PC-3 (cell line): ENCODE measurements around the gene DSN1. TPM values are rescaled to one million over a fixed set of nuclear protein-coding genes. Genes with fewer than 3 reads are reported as not detected.

Source experiments
- ATAC-seq: fragments of 200-7000 bp; cut with Tn5 transposase; 2 replicates; pipeline ENCODE4 v1.9.1; 2020; ENCODE audit warnings: mild to moderate bottlenecking, moderate library complexity
- BruUV-seq: library from RNA; stranded (reverse); fragments of 400-500 nt; replicated peaks from 2 replicates; lab custom pipeline; 2021; lab: Mats Ljungman, UMichigan
- CTCF ChIA-PET: fragments of 300-600 bp; sonication (Branson Sonifier 250); formaldehyde crosslinking; loops from one replicate; lab custom pipeline; 2022; ENCODE audit warnings: antibody characterized with exemption; lab: Charles Lee
- POLR2A ChIA-PET: fragments of 300-600 bp; sonication (Branson Sonifier 250); formaldehyde crosslinking; loops from one replicate; lab custom pipeline; 2022; ENCODE audit warnings: antibody characterized with exemption; ENCODE audit not compliant: unreplicated experiment; lab: Charles Lee
- DNase-seq: peaks from one replicate; pipeline ENCODE4 v3.0.0-alpha.2; 2015
- H2AFZ ChIP-seq: fragments of 300-600 bp; sonication (generic); 2 replicates; pipeline ENCODE4 v1.6.0; 2016; ENCODE audit warnings: antibody characterized with exemption, low read length
- H3F3A ChIP-seq: fragments of 300-600 bp; sonication (generic); one replicate; pipeline ENCODE4 v1.6.0; 2017; ENCODE audit warnings: antibody characterized with exemption, low read length, control low read depth, mild to moderate bottlenecking; ENCODE audit not compliant: unreplicated experiment
- H3K27ac ChIP-seq: fragments of 300-600 bp; sonication (generic); 2 replicates; pipeline ENCODE4 v1.5.1; 2016; ENCODE audit warnings: mild to moderate bottlenecking, low read length
- H3K27me3 ChIP-seq: fragments of 300-600 bp; sonication (generic); 2 replicates; pipeline ENCODE4 v1.6.1; 2016; ENCODE audit warnings: low read length, mixed read lengths
- H3K36me3 ChIP-seq: fragments of 300-600 bp; sonication (generic); 2 replicates; pipeline ENCODE4 v1.6.1; 2016; ENCODE audit warnings: low read depth, mixed run types, low read length, mixed read lengths
- H3K4me1 ChIP-seq: fragments of 300-600 bp; sonication (generic); 2 replicates; pipeline ENCODE4 v1.5.1; 2016; ENCODE audit warnings: low read length; ENCODE audit not compliant: insufficient read depth
- H3K4me2 ChIP-seq: fragments of 300-600 bp; sonication (generic); 2 replicates; pipeline ENCODE4 v1.6.0; 2016; ENCODE audit warnings: low read length
- H3K4me3 ChIP-seq: fragments of 300-600 bp; sonication (generic); 2 replicates; pipeline ENCODE4 v1.5.1; 2016; ENCODE audit warnings: mild to moderate bottlenecking, low read length, mixed read lengths
- H3K79me2 ChIP-seq: fragments of 300-600 bp; sonication (generic); 2 replicates; pipeline ENCODE4 v1.6.1; 2017; ENCODE audit warnings: low read length, mixed read lengths
- H3K9ac ChIP-seq: fragments of 300-600 bp; sonication (generic); 2 replicates; pipeline ENCODE4 v1.6.0; 2016; ENCODE audit warnings: mild to moderate bottlenecking, low read length
- H3K9me2 ChIP-seq: fragments of 300-600 bp; sonication (generic); replicated peaks from 2 replicates; pipeline ENCODE4 v1.6.1; 2016; ENCODE audit warnings: mixed run types, low read length, mixed read lengths
- H3K9me3 ChIP-seq: fragments of 300-600 bp; sonication (generic); 2 replicates; pipeline ENCODE4 v1.6.1; 2016; ENCODE audit warnings: low read length, mixed read lengths
- H4K20me1 ChIP-seq: fragments of 300-600 bp; sonication (generic); 2 replicates; pipeline ENCODE4 v1.6.1; 2016; ENCODE audit warnings: low read length, mixed read lengths
- CTCF ChIP-seq: fragments of 300-600 bp; sonication (generic); conservative IDR thresholded peaks from 2 replicates; pipeline ENCODE4 v1.5.1; 2017; ENCODE audit warnings: antibody characterized with exemption, low read depth, mild to moderate bottlenecking, low read length
- EZH2 ChIP-seq: fragments of 300-600 bp; sonication (generic); IDR thresholded peaks from one replicate; pipeline ENCODE4 v1.6.1; 2017; ENCODE audit warnings: antibody characterized with exemption, mild to moderate bottlenecking, low read length; ENCODE audit not compliant: unreplicated experiment
- EZH2phosphoT487 ChIP-seq: fragments of 300-600 bp; sonication (generic); IDR thresholded peaks from 2 replicates; pipeline ENCODE4 v1.6.1; 2018; ENCODE audit warnings: mild to moderate bottlenecking, antibody characterized with exemption, low read length, borderline replicate concordance
- intact Hi-C: fragments of 100-400 bp; cut with micrococcal nuclease; formaldehyde crosslinking; loops from 2 replicates; pipeline ENCODE4 v1.9.0; 2023
- total RNA-seq: library from RNA; depleted of rRNA; stranded (reverse); fragments of >200 nt; gene quantifications from 2 replicates; pipeline ENCODE4 v1.2.3, GENCODE V29; 2014

DSN1 gene
- total RNA-seq, 1 experiment from 2014 or later: 39.8 TPM

GRCh38 chr20:36744764-36745191 is 28.8 kb downstream of the DSN1 start:
- H3K9ac ChIP-seq: peak overlapping the region; percentile 61; the same call in 1 of the 2 replicates
- H2AFZ ChIP-seq: peak overlapping the region; percentile 94
- intact Hi-C loops: loop anchor here (1.0 kb wide), 1 partner anchor 11 kb away; no protein-coding TSS in a partner anchor

DNA sequence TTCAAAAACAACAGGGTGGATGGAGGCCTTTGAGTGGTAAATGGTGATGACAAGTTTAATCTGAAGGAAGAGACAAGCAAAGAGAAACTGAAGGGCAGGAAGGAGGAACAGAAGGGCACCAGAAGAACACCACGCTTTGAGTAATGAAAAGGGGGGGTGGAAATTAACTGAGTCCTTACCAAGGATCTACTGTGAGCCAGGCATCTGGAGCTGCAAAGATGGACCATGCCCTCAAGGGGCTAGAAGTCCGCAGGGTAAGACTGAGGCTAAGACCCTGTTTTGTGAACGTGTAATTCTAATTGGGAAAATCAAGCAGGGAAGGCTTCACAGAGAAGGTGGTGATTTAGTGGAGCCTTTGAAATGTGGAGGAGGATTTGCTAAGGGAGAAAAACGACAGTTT is 29.3 kb downstream of the DSN1 start:
- POLR2A ChIA-PET: interaction anchor here (0.6 kb wide), 1 partner anchor 30 kb away, joined by 3 read pairs; no protein-coding TSS in a partner anchor
- Histone ChIP-seq H3F3A (no peaks in the 10 kb centered on the region), H2AFZ (peak overlapping the region; percentile 94), H3K4me3 (peak overlapping the region; percentile 86), H3K4me1 (peaks cover 7% of the 10 kb centered on the region; the same call in 1 of the 2 replicates), H3K9ac (peak overlapping the region; percentile 61; the same call in 1 of the 2 replicates), H3K9me2 (no peaks in the 10 kb centered on the region), H3K79me2 (peaks cover 52% of the 10 kb centered on the region), H4K20me1 (no peaks in the 10 kb centered on the region), H3K9me3 (no peaks in the 10 kb centered on the region), H3K4me2 (peak overlapping the region; percentile 99), H3K27ac (peak overlapping the region; percentile 34), H3K27me3 (no peaks in the 10 kb centered on the region), H3K36me3 (no peaks in the 10 kb centered on the region)
- no peak for DNase-seq
- ATAC-seq: no peak
- TSS peak; percentile 46 for BruUV-seq
- intact Hi-C loops: no loop called here
- CTCF ChIA-PET: interaction anchor here (0.9 to 1.0 kb wide), 2 partner anchors 11 to 15 kb away, joined by 3 to 8 read pairs; no protein-coding TSS in a partner anchor
- TF ChIP-seq EZH2phosphoT487 (no peak), CTCF (no peak), EZH2 (no peak)

More at GRCh38 chr20:36744764-36745191, 28.8 kb downstream of the DSN1 start:
- no TSS peak for BruUV-seq
- ChIA-PET POLR2A (interaction anchor here (0.6 kb wide), 1 partner anchor 30 kb away, joined by 3 read pairs; no protein-coding TSS in a partner anchor), CTCF (interaction anchor here (0.6 to 1.0 kb wide), 3 partner anchors 10 to 114 kb away, joined by 3 to 8 read pairs (median 5); no protein-coding TSS in a partner anchor)
- peaks cover 51% of the 10 kb centered on the region for H3K79me2 ChIP-seq
- no peaks in the 10 kb centered on the region for H4K20me1 ChIP-seq
- no peaks in the 10 kb centered on the region for H3K9me3 ChIP-seq
- ATAC-seq: peak; percentile 54
- no peaks in the 10 kb centered on the region for H3F3A ChIP-seq
- H3K27ac ChIP-seq: peak overlapping the region; percentile 34
- no peaks in the 10 kb centered on the region for H3K9me2 ChIP-seq
- H3K4me2 ChIP-seq: peak overlapping the region; percentile 99
- peak overlapping the region; percentile 86 for H3K4me3 ChIP-seq
- no peaks in the 10 kb centered on the region for H3K36me3 ChIP-seq
- peaks cover 7% of the 10 kb centered on the region; the same call in 1 of the 2 replicates for H3K4me1 ChIP-seq
- H3K27me3 ChIP-seq: no peaks in the 10 kb centered on the region
- TF ChIP-seq EZH2phosphoT487 (no peak), EZH2 (no peak), CTCF (no peak)
- DNase-seq: peak; percentile 68

DNA sequence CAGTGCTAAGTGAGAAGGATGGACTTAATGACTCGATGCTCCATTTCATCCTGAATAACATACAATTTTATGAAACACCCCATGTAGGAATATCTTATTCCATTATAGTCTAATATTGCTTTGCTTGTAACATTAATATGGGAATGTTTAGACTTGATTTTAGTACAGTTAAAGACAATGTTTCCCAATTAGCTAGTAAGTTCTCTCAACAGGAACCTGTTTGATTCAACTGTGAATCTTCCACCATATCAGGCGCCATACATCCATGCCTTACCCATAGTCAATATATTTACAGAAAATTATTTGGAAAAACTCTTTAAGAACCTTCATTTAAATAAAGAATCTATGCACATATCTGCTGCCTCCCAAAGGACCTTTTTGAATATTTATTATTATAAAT is 31.0 kb downstream of the DSN1 start:
- CTCF ChIA-PET: no interaction called here
- peaks cover 57% of the 10 kb centered on the region for H3K79me2 ChIP-seq
- H2AFZ ChIP-seq: no peak overlapping the region

More for the DNA sequence above, 31.0 kb downstream of the DSN1 start:
- TF ChIP-seq EZH2phosphoT487 (no peak), EZH2 (no peak), CTCF (no peak)
- H4K20me1 ChIP-seq: no peaks in the 10 kb centered on the region
- H3K9me2 ChIP-seq: no peaks in the 10 kb centered on the region
- ATAC-seq (no peak), DNase-seq (no peak)
- no peak overlapping the region for H3K4me2 ChIP-seq
- intact Hi-C loops: no loop called here
- POLR2A ChIA-PET: no interaction called here
- no peaks in the 10 kb centered on the region for H3K27me3 ChIP-seq
- H3K36me3 ChIP-seq: no peaks in the 10 kb centered on the region
- H3K9me3 ChIP-seq: no peaks in the 10 kb centered on the region
- H3K4me3 ChIP-seq: no peak overlapping the region
- TSS peak; percentile 9 for BruUV-seq
- H3F3A ChIP-seq: no peaks in the 10 kb centered on the region
- H3K4me1 ChIP-seq: peaks cover 7% of the 10 kb centered on the region; the same call in 1 of the 2 replicates
- H3K27ac ChIP-seq: no peak overlapping the region
- H3K9ac ChIP-seq: no peak overlapping the region
